Uterus (tissue), 4 donors: Measurements from ENCODE around the gene ZFPL1. TPM values are rescaled to one million over a fixed set of nuclear protein-coding genes. Genes with fewer than 3 reads are reported as not detected.
A peak's percentile ranks its signal among the peaks of the same experiment; 100 is the strongest.
"Not testable (repeated sequence)": the region's sequence is repeated elsewhere in the genome, so short reads cannot be mapped to it uniquely, and the experiment has no call there.

Source experiments
- DNase-seq, 2 donors: peaks; one replicate each; pipeline ENCODE4 v3.0.0-alpha.2; 2019 to 2020
- H3K27ac ChIP-seq, 2 donors: fragments of 200-600 bp; sonication (generic); 1 replicate in 1 of 2; 2 replicates in 1 of 2; pipeline ENCODE4 v1.5.1; 2016 to 2018
- H3K27me3 ChIP-seq, 2 donors: fragments of 200-600 bp; sonication (generic); one replicate each; pipeline ENCODE4 v1.5.1; 2018 to 2019; ENCODE audit warnings: control low read depth in 1 of 2
- H3K36me3 ChIP-seq, 2 donors: fragments of 200-600 bp; sonication (generic); one replicate each; pipeline ENCODE4 v1.5.1; 2019; ENCODE audit warnings: control low read depth in 1 of 2
- H3K4me1 ChIP-seq, 2 donors: fragments of 200-600 bp; sonication (generic); one replicate each; pipeline ENCODE4 v1.5.1; 2018 to 2019; ENCODE audit warnings: control low read depth in 1 of 2
- H3K4me3 ChIP-seq, 2 donors: fragments of 200-600 bp; sonication (generic); 1 replicate in 1 of 2; 2 replicates in 1 of 2; pipeline ENCODE4 v1.5.1; 2018 to 2019; ENCODE audit warnings: mild to moderate bottlenecking in 1 of 2
- H3K9me3 ChIP-seq, 2 donors: fragments of 200-600 bp; sonication (generic); one replicate each; pipeline ENCODE4 v1.5.1; 2019; ENCODE audit warnings: control low read depth in 1 of 2
- CTCF ChIP-seq, 4 experiments: fragments of 200-600 bp in 2 of 4; fragments of 450-650 bp in 2 of 4; sonication (generic) in 2 of 4; IDR thresholded peaks; one replicate each; pipeline ENCODE4 v1.5.1; 2016 to 2019; ENCODE audit warnings: antibody characterized with exemption in 4 of 4, mild to moderate bottlenecking in 2 of 4, moderate library complexity in 1 of 4
- POLR2A ChIP-seq, 2 donors: fragments of 450-650 bp; IDR thresholded peaks; one replicate each; pipeline ENCODE4 v1.6.1; 2016; ENCODE audit warnings: antibody characterized with exemption in 2 of 2, mild to moderate bottlenecking in 1 of 2, moderate library complexity in 1 of 2
- intact Hi-C: fragments of 100-400 bp; cut with DNase I; formaldehyde crosslinking; loops from one replicate; pipeline ENCODE4 v1.15.1; 2023; ENCODE audit warnings: low total_unique reads
- total RNA-seq, 4 donors: library from RNA; depleted of rRNA in 3 of 4; stranded (reverse); fragments of >200 nt in 3 of 4; gene quantifications; one replicate each; pipeline versions ENCODE4 v1.1.0 to v1.2.4, GENCODE V29; 2014 to 2023
- donor health status: DM: yes; HTN: yes; CAD: no.

Gene ZFPL1
- total RNA-seq, 4 donors from 2014 or later = 9.0 to 37.5 (median 24.5) TPM

DNA sequence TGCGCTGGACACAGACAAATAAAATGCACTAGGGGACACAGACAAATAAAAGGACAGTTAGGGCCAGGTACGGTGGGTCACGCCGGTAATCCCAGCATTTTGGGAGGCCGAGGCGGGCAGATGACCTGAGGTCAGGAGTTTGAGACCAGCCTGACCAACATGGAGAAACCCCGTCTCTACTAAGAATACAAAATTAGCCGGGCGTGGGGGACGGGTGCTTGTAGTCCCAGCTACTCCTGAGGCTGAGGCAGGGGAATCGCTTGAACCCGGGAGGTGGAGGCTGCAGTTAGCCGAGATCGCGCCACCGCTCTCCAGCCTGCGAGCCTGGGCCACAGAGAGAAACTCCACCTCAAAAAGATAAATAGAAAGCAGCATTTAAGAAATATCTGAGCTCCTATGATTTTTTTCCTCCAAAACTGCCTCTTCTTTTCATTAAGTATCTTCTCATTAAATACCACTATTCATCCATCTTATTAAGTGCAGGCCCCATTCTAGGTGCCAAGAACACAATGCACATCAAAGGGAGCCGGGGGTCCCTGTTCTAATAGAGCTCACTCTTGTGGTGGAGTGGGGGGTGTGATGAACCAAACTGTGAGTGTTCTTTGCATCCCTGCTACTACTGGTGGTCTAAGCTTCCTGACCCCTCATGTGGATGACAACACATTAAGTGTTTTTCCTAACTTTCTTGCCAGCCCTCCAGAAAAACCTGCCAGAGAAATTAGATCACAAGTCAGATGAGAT, 34.2 kb downstream of the ZFPL1 start:
- intact Hi-C loops = no loop called here
- TF ChIP-seq POLR2A (IDR thresholded peaks at IDR 0.05) = no peak
- TF ChIP-seq CTCF (IDR thresholded peaks at IDR 0.05) = peak in 1 of 4 experiments; percentile 7
- Histone ChIP-seq H3K27ac (peak overlapping the region; percentile 65 to 80), H3K9me3 (no peaks in the 10 kb centered on the region), H3K4me3 (no peak overlapping the region), H3K4me1 (peaks cover 8 to 19% of the 10 kb centered on the region in 2 donors), H3K27me3 (no peaks in the 10 kb centered on the region), H3K36me3 (no peaks in the 10 kb centered on the region)
- DNase-seq = no peak

DNA sequence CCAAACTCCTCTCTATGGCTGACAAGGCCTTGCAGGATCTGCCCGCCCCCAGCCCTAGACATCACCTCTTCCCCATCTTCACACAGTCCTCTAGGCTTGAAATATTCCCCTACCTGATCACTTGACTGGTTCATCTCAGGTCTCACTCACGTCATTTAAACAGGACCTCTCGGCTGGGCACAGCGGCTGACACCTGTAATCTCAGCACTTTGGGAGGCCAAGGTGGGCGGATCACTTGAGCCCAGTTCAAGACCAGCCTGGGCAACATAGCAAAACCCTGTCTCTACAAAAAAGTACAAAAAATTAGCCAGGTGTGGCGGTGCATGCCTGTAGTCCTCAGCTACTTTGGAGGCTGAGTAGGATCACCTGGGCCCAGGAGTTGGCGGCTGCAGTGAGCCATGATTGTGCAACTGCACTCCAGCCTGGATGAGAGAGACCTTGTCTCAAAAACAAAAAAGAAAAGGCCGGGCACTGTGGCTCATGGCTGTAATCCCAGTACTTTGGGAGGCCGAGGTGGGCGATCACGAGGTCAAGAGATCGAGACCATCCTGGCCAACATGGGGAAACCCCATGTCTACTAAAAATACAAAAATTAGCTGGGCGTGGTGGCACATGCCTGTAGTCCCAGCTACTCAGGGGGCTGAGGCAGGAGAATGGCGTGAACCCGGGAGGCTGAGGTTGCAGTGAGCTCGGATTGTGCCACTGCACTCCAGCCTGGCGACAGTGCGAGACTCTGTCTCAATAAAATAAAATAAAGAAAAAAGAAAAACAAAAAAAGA, 35.1 kb downstream of the ZFPL1 start:
- H3K27me3 ChIP-seq, intact Hi-C loops, H3K4me3 ChIP-seq, H3K36me3 ChIP-seq, DNase-seq, H3K9me3 ChIP-seq: not testable (repeated sequence)
- H3K4me1 ChIP-seq = peaks cover 8 to 19% of the 10 kb centered on the region in 2 donors
- peak overlapping the region in 1 of 2 donors; percentile 80 for H3K27ac ChIP-seq

DNA sequence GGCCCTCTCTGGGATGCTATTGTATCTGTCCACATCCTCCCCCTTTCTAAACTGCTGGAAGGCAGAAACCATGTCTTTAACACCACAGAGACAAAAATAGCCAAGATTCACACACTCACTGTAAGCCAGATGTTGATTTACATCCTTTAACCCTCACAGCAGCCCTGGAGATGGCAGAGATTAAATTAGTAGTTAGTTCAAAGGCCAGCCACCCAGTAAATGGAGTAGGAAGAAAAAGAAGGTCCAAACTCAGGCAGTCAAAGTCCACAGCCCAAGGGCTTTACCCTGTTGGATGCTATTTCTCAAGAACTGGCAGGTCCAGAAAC, 35.6 kb downstream of the ZFPL1 start:
- H3K36me3 ChIP-seq = no peaks in the 10 kb centered on the region
- no peak for DNase-seq
- H3K4me1 ChIP-seq = peaks cover 8 to 19% of the 10 kb centered on the region in 2 donors
- no peak overlapping the region for H3K4me3 ChIP-seq
- no peaks in the 10 kb centered on the region for H3K27me3 ChIP-seq
- H3K27ac ChIP-seq = no peak overlapping the region
- no peaks in the 10 kb centered on the region for H3K9me3 ChIP-seq
- intact Hi-C loops = no loop called here
- TF ChIP-seq POLR2A (IDR thresholded peaks at IDR 0.05) (no peak), CTCF (IDR thresholded peaks at IDR 0.05) (no peak)

DNA sequence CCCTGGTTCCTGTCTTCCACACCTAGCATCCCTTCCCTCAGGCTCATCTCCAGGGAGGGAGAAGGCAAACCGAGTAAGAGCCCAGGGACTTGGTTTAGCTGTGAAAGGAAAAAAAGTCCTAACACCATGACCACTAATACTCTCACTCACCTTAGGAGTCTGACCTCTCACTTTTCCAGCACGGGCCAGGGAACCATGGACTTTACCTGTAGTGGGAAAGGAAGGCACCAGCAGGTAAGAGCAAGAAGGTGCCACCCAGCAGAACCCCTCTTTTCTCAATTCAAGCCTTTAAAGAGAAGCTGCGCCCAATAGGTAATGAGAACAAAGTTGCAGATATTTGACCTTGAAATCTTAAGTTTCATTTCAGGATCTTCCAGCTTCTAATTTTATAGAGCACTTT, 36.8 kb downstream of the ZFPL1 start:
- intact Hi-C loops = no loop called here
- no peaks in the 10 kb centered on the region for H3K36me3 ChIP-seq
- H3K27ac ChIP-seq = peak overlapping the region in 1 of 2 donors; percentile 92
- H3K27me3 ChIP-seq = no peaks in the 10 kb centered on the region
- DNase-seq = no peak
- TF ChIP-seq POLR2A (IDR thresholded peaks at IDR 0.05) (no peak), CTCF (IDR thresholded peaks at IDR 0.05) (no peak)
- H3K4me1 ChIP-seq = peaks cover 8 to 15% of the 10 kb centered on the region in 2 donors
- H3K9me3 ChIP-seq = no peaks in the 10 kb centered on the region
- peak overlapping the region in 1 of 2 donors; percentile 79 for H3K4me3 ChIP-seq

GRCh38 chr11:65121447-65121864, 37.4 kb downstream of the ZFPL1 start:
- Histone ChIP-seq H3K27me3 (no peaks in the 10 kb centered on the region), H3K4me1 (peaks cover 8 to 13% of the 10 kb centered on the region in 2 donors), H3K4me3 (peak overlapping the region; percentile 79 to 95), H3K9me3 (no peaks in the 10 kb centered on the region), H3K27ac (peak overlapping the region; percentile 85 to 92), H3K36me3 (no peaks in the 10 kb centered on the region)
- TF ChIP-seq CTCF (IDR thresholded peaks at IDR 0.05) (no peak), POLR2A (IDR thresholded peaks at IDR 0.05) (no peak)
- DNase-seq = peak in 1 of 2 donors; percentile 25
- intact Hi-C loops = no loop called here
